CD8-positive, alpha-beta memory T cell (primary cell): ENCODE results near the gene ACER1. TPM values are rescaled to one million over a fixed set of nuclear protein-coding genes. Genes with fewer than 3 reads are reported as not detected.

Experiments used
- CTCF ChIA-PET: fragments of 350-600 bp; sonication (Branson Sonifier 250); formaldehyde crosslinking; loops from one replicate; lab custom pipeline; 2021; ENCODE audit warnings: antibody characterized with exemption; lab: Charles Lee
- POLR2A ChIA-PET: fragments of 350-600 bp; sonication (Branson Sonifier 250); formaldehyde crosslinking; loops from one replicate; lab custom pipeline; 2021; ENCODE audit warnings: antibody characterized with exemption; lab: Charles Lee
- DNase-seq, 5 donors: peaks; one replicate each; pipeline versions ENCODE4 v3.0.0 to v3.0.0-alpha.2; 2020 to 2022; ENCODE audit warnings: mixed read lengths in 1 of 5
- H3K27ac ChIP-seq: one replicate; pipeline ENCODE4 v1.7.0; 2013; ENCODE audit warnings: low read depth, mild to moderate bottlenecking, low read length, moderate library complexity
- H3K27me3 ChIP-seq: 2 replicates; pipeline ENCODE4 v1.7.0; 2013; ENCODE audit warnings: low read length, mild to moderate bottlenecking; ENCODE audit not compliant: insufficient read depth, poor library complexity, severe bottlenecking
- H3K36me3 ChIP-seq: 2 replicates; pipeline ENCODE4 v1.7.0; 2013; ENCODE audit warnings: mild to moderate bottlenecking, low read length, moderate library complexity; ENCODE audit not compliant: insufficient read depth
- H3K4me1 ChIP-seq: 2 replicates; pipeline ENCODE4 v1.7.0; 2013; ENCODE audit warnings: mild to moderate bottlenecking, low read length, moderate library complexity; ENCODE audit not compliant: insufficient read depth
- H3K4me3 ChIP-seq: 2 replicates; pipeline ENCODE4 v1.7.0; 2013; ENCODE audit warnings: mild to moderate bottlenecking, low read length
- H3K9me3 ChIP-seq: 2 replicates; pipeline ENCODE4 v1.7.0; 2013; ENCODE audit warnings: mild to moderate bottlenecking, low read length
- H3K27ac Mint-ChIP-seq, 8 donors: one replicate each; pipeline ENCODE4 v1.8.0; 2020 to 2021; ENCODE audit warnings: mixed read lengths in 8 of 8, mild to moderate bottlenecking in 6 of 8, inconsistent platforms in 3 of 8, moderate library complexity in 3 of 8
- H3K27me3 Mint-ChIP-seq, 2 donors: one replicate each; pipeline ENCODE4 v1.8.0; 2020 to 2021; ENCODE audit warnings: mixed read lengths in 2 of 2, mild to moderate bottlenecking in 1 of 2, moderate library complexity in 1 of 2
- H3K36me3 Mint-ChIP-seq, 3 donors: one replicate each; pipeline ENCODE4 v1.8.0; 2020 to 2021; ENCODE audit warnings: mixed read lengths in 3 of 3, inconsistent platforms in 1 of 3, mild to moderate bottlenecking in 1 of 3
- H3K4me1 Mint-ChIP-seq, 3 donors: one replicate each; pipeline ENCODE4 v1.8.0; 2020 to 2021; ENCODE audit warnings: mixed read lengths in 3 of 3, inconsistent platforms in 1 of 3, mild to moderate bottlenecking in 1 of 3
- H3K4me3 Mint-ChIP-seq, 7 donors: one replicate each; pipeline ENCODE4 v1.8.0; 2020 to 2021; ENCODE audit warnings: mixed read lengths in 7 of 7, mild to moderate bottlenecking in 6 of 7, moderate library complexity in 4 of 7, inconsistent platforms in 2 of 7
- H3K9me3 Mint-ChIP-seq, 5 donors: one replicate each; pipeline ENCODE4 v1.8.0; 2020 to 2022; ENCODE audit warnings: mixed read lengths in 5 of 5, mild to moderate bottlenecking in 3 of 5, moderate library complexity in 2 of 5, inconsistent platforms in 1 of 5
- polyA plus RNA-seq: library from polyadenylated mRNA; unstranded; fragments of 300-500 nt; fragmentation: Illumina TruSeq; gene quantifications from one replicate; pipeline ENCODE4 v1.2.3, GENCODE V29; 2021
- total RNA-seq, 2 experiments: library from RNA; stranded (reverse); gene quantifications; one replicate each; pipeline ENCODE4 v1.2.3, GENCODE V29; 2021

Gene ACER1
- total and polyA plus RNA-seq, 3 experiments from 2014 or later = 2.4 TPM; not detected in 2

DNA sequence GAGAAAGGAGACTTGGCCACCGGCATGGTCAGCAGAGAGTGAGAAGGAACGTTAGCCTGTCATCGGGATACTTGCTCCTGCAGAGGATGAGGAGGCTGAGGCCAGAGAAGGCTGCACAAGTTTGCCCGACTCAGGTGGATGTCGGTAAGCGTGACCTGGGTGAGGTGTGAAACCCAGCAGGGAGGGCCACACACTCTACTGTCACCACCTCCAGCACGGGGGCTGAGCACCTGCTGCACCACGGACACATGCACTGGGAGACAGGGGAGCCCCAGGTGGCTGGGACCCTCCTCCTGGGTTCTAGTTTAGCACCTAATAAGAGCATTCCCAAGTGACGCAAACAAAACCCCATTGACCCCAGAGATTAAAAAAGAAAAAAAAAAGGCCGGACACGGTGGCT, 70.9 kb downstream of the ACER1 start:
- Mint-ChIP-seq H3K9me3 (no peaks in the 10 kb centered on the region), H3K27me3 (no peaks in the 10 kb centered on the region), H3K4me3 (no peak overlapping the region), H3K36me3 (peaks cover 0 to 75% (median 5%) of the 10 kb centered on the region in 3 donors), H3K4me1 (peaks cover 7 to 45% (median 28%) of the 10 kb centered on the region in 3 donors), H3K27ac (peak overlapping the region in 3 of 8 donors; percentile 52 to 87 (median 77))
- ChIA-PET CTCF (no interaction called here), POLR2A (no interaction called here)
- no peaks in the 10 kb centered on the region for H3K9me3 ChIP-seq
- H3K4me1 ChIP-seq = no peaks in the 10 kb centered on the region
- peaks cover 9% of the 10 kb centered on the region for H3K36me3 ChIP-seq
- no peak for DNase-seq
- H3K27me3 ChIP-seq = no peaks in the 10 kb centered on the region
- H3K27ac ChIP-seq = no peak overlapping the region
- H3K4me3 ChIP-seq = no peak overlapping the region

DNA sequence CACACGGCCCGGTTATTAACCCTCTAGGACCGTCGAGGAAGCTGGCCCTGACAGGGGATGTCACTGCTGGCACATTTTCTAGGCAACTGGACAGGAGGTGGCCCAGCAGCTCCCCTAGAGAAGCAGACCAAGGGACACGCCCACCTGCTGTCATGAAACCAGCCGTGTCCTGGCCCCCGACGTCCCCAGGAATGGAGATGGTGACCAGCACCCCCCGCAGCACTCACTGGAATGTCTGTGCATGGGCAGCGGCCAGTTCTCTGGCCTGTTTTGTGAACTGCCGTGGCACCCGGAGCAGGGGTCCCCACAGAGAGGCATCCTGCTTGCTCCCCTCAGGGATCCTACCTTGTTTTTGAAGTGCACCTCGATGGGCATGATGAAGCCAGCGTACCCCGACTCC, 71.5 kb downstream of the ACER1 start:
- no peaks in the 10 kb centered on the region for H3K4me1 ChIP-seq
- Mint-ChIP-seq H3K9me3 (no peaks in the 10 kb centered on the region), H3K36me3 (peaks cover 0 to 76% (median 6%) of the 10 kb centered on the region in 3 donors), H3K27ac (peak overlapping the region in 1 of 8 donors; percentile 77), H3K27me3 (no peaks in the 10 kb centered on the region), H3K4me3 (no peak overlapping the region), H3K4me1 (peaks cover 8 to 44% (median 31%) of the 10 kb centered on the region in 3 donors)
- peaks cover 9% of the 10 kb centered on the region for H3K36me3 ChIP-seq
- DNase-seq = no peak
- no peaks in the 10 kb centered on the region for H3K27me3 ChIP-seq
- no peaks in the 10 kb centered on the region for H3K9me3 ChIP-seq
- POLR2A ChIA-PET = no interaction called here
- no peak overlapping the region for H3K4me3 ChIP-seq
- CTCF ChIA-PET = no interaction called here
- H3K27ac ChIP-seq = no peak overlapping the region

DNA sequence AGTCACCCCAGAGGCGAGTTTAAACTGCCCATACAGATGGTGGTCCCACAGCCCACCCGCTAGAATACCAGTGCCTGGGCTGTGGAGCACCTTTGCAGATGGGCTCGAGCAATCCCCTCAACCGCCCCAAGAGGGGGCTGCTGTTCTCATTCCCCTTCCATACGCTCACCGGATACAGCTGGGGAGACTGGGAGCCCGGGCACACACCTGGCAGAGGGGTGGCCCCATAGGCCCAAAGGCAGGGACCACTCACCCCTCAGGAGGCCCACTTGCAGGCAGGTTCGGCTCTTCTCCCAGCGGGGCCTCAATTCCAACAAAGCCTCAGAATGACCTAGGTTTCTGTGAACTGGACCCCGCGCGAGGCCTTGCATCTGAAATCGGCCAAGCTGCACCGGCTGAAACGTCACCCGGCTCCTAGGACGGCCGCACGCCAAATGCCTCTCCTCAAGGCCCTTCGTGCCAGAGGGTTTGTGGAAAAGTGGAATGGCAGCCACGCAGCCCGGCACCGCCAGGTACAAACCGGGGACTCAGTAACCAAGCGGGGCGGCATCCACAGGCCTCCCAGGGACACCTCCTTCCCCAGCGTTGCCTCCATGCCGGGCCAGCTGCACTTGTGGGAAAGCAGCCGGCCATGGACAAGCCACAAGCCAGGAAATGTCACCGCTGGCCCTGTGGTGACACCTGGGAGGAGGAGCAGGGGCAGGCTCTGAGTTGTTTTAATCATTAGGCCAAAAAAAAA, 72.3 kb downstream of the ACER1 start:
- DNase-seq = no peak
- Mint-ChIP-seq H3K9me3 (no peaks in the 10 kb centered on the region), H3K4me1 (peaks cover 9 to 44% (median 29%) of the 10 kb centered on the region in 3 donors), H3K27me3 (no peaks in the 10 kb centered on the region), H3K4me3 (no peak overlapping the region), H3K27ac (peak overlapping the region in 1 of 8 donors; percentile 26), H3K36me3 (peaks cover 0 to 73% (median 8%) of the 10 kb centered on the region in 3 donors)
- peaks cover 9% of the 10 kb centered on the region for H3K36me3 ChIP-seq
- POLR2A ChIA-PET = no interaction called here
- no peaks in the 10 kb centered on the region for H3K4me1 ChIP-seq
- H3K9me3 ChIP-seq = no peaks in the 10 kb centered on the region
- no peak overlapping the region for H3K27ac ChIP-seq
- CTCF ChIA-PET = interaction anchor here (1.5 kb wide), 1 partner anchor 42 kb away, joined by 4 read pairs; no protein-coding TSS in a partner anchor
- no peaks in the 10 kb centered on the region for H3K27me3 ChIP-seq
- H3K4me3 ChIP-seq = no peak overlapping the region

DNA sequence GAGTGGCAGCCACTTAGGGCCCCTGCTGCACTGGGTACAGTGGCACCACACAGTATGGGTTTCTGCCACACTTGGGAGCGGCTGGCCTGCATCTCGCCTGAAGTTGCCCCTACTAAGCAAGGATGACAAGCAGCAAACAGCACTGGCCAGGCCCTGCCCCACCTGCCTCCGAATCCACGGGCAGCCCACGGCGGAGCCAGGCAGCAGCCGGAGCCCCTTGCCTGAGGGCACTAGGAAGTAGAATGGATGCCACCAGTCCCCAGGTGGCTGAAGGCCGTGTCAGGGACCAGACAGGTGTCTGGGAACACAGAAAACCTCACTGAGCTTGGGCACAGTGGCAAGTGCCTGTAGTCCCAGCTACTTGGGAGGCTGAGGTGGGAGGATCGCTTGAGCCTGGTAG, 73.0 kb downstream of the ACER1 start:
- no peaks in the 10 kb centered on the region for H3K9me3 ChIP-seq
- ChIA-PET POLR2A (no interaction called here), CTCF (interaction anchor here (1.5 kb wide), 1 partner anchor 42 kb away, joined by 4 read pairs; no protein-coding TSS in a partner anchor)
- Mint-ChIP-seq H3K9me3 (no peaks in the 10 kb centered on the region), H3K4me3 (no peak overlapping the region), H3K4me1 (peaks cover 10 to 44% (median 29%) of the 10 kb centered on the region in 3 donors), H3K36me3 (peaks cover 0 to 71% (median 10%) of the 10 kb centered on the region in 3 donors), H3K27ac (peak overlapping the region in 1 of 8 donors; percentile 74), H3K27me3 (no peaks in the 10 kb centered on the region)
- no peaks in the 10 kb centered on the region for H3K27me3 ChIP-seq
- peaks cover 9% of the 10 kb centered on the region for H3K36me3 ChIP-seq
- H3K4me3 ChIP-seq = no peak overlapping the region
- H3K4me1 ChIP-seq = no peaks in the 10 kb centered on the region
- no peak overlapping the region for H3K27ac ChIP-seq
- DNase-seq = no peak

DNA sequence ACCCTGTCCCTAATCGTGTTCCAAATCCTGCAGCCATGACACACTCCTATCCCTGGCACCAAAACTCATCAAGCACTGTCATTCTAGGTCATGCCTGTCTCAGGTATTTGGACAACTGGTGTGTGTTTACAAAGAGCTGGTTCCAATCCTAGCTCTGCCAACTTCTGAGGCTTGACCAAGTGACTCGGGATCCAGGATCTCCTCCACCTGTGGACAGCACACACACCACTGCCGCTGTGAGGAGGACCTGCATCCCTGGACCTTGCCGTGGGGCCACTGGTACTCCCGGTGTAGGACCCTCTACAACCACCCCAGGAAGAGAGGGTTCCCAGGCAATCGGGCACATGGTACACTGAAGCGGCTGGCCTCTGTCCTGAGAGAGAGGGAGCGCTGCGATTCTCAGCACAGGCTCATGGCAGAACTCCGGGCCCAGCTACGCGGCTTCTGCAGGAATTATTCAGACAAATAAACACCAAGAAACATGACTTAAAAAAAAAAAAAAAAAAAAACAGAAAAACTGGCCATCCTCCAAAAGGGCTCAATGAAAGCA, 74.0 kb downstream of the ACER1 start:
- CTCF ChIA-PET = no interaction called here
- Histone ChIP-seq H3K36me3 (peaks cover 9% of the 10 kb centered on the region), H3K4me3 (no peak overlapping the region), H3K9me3 (no peaks in the 10 kb centered on the region), H3K4me1 (no peaks in the 10 kb centered on the region), H3K27me3 (no peaks in the 10 kb centered on the region), H3K27ac (no peak overlapping the region)
- Mint-ChIP-seq H3K27me3 (no peaks in the 10 kb centered on the region), H3K9me3 (no peaks in the 10 kb centered on the region), H3K36me3 (peaks cover 0 to 72% (median 10%) of the 10 kb centered on the region in 3 donors), H3K4me1 (peaks cover 10 to 51% (median 29%) of the 10 kb centered on the region in 3 donors), H3K4me3 (no peak overlapping the region), H3K27ac (peak overlapping the region in 1 of 8 donors; percentile 30)
- no peak for DNase-seq
- POLR2A ChIA-PET = no interaction called here

DNA sequence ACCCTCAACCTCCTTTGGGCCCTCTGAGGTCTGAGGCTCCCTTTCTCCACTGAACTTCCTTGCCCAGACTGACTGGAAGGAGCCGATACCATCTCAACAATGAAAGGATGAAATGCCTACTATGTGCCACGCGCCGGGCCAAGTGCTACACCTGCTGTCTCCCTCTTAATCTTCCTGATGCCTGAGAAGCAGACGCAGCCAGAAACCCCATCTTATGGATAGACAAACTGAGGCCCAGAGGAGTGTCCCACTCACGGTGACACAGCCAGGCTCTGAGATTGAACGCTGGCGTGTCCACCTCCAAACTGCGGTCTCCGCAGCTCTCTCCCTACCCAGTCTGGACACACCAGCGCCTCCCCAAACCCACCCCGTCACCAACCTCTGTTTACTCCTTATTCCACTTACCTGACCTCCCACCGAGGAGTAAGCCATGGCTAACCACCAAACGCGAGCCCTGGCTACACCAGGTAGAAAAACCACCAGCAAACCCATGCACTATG, 74.5 kb downstream of the ACER1 start:
- peaks cover 0 to 70% (median 10%) of the 10 kb centered on the region in 3 donors for H3K36me3 Mint-ChIP-seq
- peak overlapping the region in 1 of 8 donors; percentile 30 for H3K27ac Mint-ChIP-seq
- Histone ChIP-seq H3K27me3 (no peaks in the 10 kb centered on the region), H3K9me3 (no peaks in the 10 kb centered on the region), H3K4me3 (no peak overlapping the region), H3K36me3 (peaks cover 9% of the 10 kb centered on the region), H3K4me1 (no peaks in the 10 kb centered on the region), H3K27ac (no peak overlapping the region)
- POLR2A ChIA-PET = no interaction called here
- no peaks in the 10 kb centered on the region for H3K27me3 Mint-ChIP-seq
- no peaks in the 10 kb centered on the region for H3K9me3 Mint-ChIP-seq
- no peak overlapping the region for H3K4me3 Mint-ChIP-seq
- H3K4me1 Mint-ChIP-seq = peaks cover 10 to 54% (median 30%) of the 10 kb centered on the region in 3 donors
- DNase-seq = no peak
- CTCF ChIA-PET = no interaction called here

Other genes starting within 250 kb of the ACER1 start
- 1 to 10 TPM; 4.2 to 4.9 TPM for gene RFX2, start 223.1 kb downstream of the ACER1 start, total RNA-seq
- gene RFX2, start 223.1 kb downstream of the ACER1 start, polyA plus RNA-seq = 1.5 TPM
- not detected for gene ACSBG2, start 197.9 kb downstream of the ACER1 start, total RNA-seq
- not detected for gene ACSBG2, start 197.9 kb downstream of the ACER1 start, polyA plus RNA-seq
- gene MLLT1, start 53.6 kb downstream of the ACER1 start, total RNA-seq = 10 to 100 TPM; 63.9 to 64.2 TPM
- 2.5 TPM for gene MLLT1, start 53.6 kb downstream of the ACER1 start, polyA plus RNA-seq
- gene CLPP, start 27.9 kb upstream of the ACER1 start, total RNA-seq = 100 to 1,000 TPM; 197 to 201 TPM
- gene CLPP, start 27.9 kb upstream of the ACER1 start, polyA plus RNA-seq = 175 TPM
- 10 to 100 TPM; 25.5 to 34.3 TPM for gene ALKBH7, start 39.2 kb upstream of the ACER1 start, total RNA-seq
- 82.2 TPM for gene ALKBH7, start 39.2 kb upstream of the ACER1 start, polyA plus RNA-seq
- 1 to 10 TPM; 1.6 to 1.8 TPM for gene PSPN, start 42.3 kb upstream of the ACER1 start, total RNA-seq
- gene PSPN, start 42.3 kb upstream of the ACER1 start, polyA plus RNA-seq = 0.76 TPM
- gene GTF2F1, start 59.6 kb upstream of the ACER1 start, total RNA-seq = 10 to 100 TPM; 63.3 to 66.2 TPM
- 25.2 TPM for gene GTF2F1, start 59.6 kb upstream of the ACER1 start, polyA plus RNA-seq
- 100 to 1,000 TPM; 456 to 459 TPM for gene KHSRP, start 91.2 kb upstream of the ACER1 start, total RNA-seq
- 22.0 TPM for gene KHSRP, start 91.2 kb upstream of the ACER1 start, polyA plus RNA-seq
- gene SLC25A41, start 100.2 kb upstream of the ACER1 start, total RNA-seq = under 1 TPM; 0.28 to 0.33 TPM
- not detected for gene SLC25A41, start 100.2 kb upstream of the ACER1 start, polyA plus RNA-seq
- gene SLC25A23, start 126.2 kb upstream of the ACER1 start, total RNA-seq = 10 to 100 TPM; 14.5 to 14.8 TPM
- 19.9 TPM for gene SLC25A23, start 126.2 kb upstream of the ACER1 start, polyA plus RNA-seq
- 1 to 10 TPM in 1 of 2 experiments, under 1 TPM in 1; 0.88 to 1.8 TPM for gene CRB3, start 130.7 kb upstream of the ACER1 start, total RNA-seq
- 4.1 TPM for gene CRB3, start 130.7 kb upstream of the ACER1 start, polyA plus RNA-seq
- gene DENND1C, start 148.2 kb upstream of the ACER1 start, total RNA-seq = 10 to 100 TPM; 51.9 to 55.1 TPM
- 93.2 TPM for gene DENND1C, start 148.2 kb upstream of the ACER1 start, polyA plus RNA-seq
- 1 to 10 TPM; 7.1 to 8.9 TPM for gene TUBB4A, start 168.7 kb upstream of the ACER1 start, total RNA-seq
- gene TUBB4A, start 168.7 kb upstream of the ACER1 start, polyA plus RNA-seq = 5.9 TPM
- 10 to 100 TPM; 11.3 to 12.1 TPM for gene TNFSF9, start 197.4 kb upstream of the ACER1 start, total RNA-seq
- gene TNFSF9, start 197.4 kb upstream of the ACER1 start, polyA plus RNA-seq = 4.5 TPM